ENCODE measurements around the gene TXNRD2. TPM values are rescaled to one million over a fixed set of nuclear protein-coding genes. Genes with fewer than 3 reads are reported as not detected.

The TXNRD2 gene
- total RNA-seq, 1 experiment from 2014 or later: 33.7 TPM

DNA sequence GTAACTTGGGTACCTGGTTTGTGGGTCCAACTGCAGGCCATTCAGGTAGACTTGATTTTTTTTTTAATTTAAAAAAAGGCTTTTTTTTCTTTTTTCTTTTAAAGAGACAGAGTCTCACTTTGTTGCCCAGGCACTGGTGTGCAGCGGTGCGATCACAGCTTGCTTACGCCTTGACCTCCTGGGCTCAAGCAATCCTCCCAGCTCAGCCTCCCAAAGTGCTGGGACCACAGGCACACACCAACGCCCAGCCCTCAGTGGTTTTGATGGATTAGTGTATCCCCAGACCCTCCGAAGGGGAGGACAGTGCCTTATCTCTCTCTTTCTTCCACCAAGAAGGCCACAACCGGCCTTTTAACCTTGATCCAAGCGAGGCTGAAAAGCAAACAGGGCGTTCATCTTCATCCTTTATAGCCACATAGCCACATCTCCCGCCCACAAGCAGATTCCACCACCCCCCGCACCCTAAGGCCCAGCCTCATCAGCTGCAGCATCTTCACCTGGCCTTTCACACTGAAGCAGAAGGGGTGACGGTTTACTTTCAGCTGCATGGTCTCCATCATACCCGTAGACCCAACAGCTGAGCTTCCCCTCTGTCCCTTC lies 17.6 kb downstream of the TXNRD2 start:
- Mint-ChIP-seq H3K27ac (ENCODE audit: unreplicated experiment) (no peak overlapping the region), H3K9me3 (ENCODE audit: low read depth, unreplicated experiment) (no peaks in the 10 kb centered on the region), H3K4me1 (ENCODE audit: low read depth, unreplicated experiment) (no peaks in the 10 kb centered on the region), H3K36me3 (ENCODE audit: insufficient read depth, unreplicated experiment) (no peaks in the 10 kb centered on the region), H3K4me3 (ENCODE audit: low read depth, unreplicated experiment) (no peak overlapping the region), H3K27me3 (ENCODE audit: unreplicated experiment) (no peaks in the 10 kb centered on the region)
- DNase-seq: no peak
- intact Hi-C loops (cut with micrococcal nuclease; ENCODE audit: unreplicated experiment): no loop called here
- no TSS peak for BruUV-seq (replicated peaks)
- no peak for TF ChIP-seq CTCF (IDR thresholded peaks at IDR 0.05; ENCODE audit: unreplicated experiment)
- CTCF ChIA-PET: interaction anchor here (0.7 kb wide), 1 partner anchor 153 kb away, joined by 3 read pairs; no protein-coding TSS in a partner anchor

DNA sequence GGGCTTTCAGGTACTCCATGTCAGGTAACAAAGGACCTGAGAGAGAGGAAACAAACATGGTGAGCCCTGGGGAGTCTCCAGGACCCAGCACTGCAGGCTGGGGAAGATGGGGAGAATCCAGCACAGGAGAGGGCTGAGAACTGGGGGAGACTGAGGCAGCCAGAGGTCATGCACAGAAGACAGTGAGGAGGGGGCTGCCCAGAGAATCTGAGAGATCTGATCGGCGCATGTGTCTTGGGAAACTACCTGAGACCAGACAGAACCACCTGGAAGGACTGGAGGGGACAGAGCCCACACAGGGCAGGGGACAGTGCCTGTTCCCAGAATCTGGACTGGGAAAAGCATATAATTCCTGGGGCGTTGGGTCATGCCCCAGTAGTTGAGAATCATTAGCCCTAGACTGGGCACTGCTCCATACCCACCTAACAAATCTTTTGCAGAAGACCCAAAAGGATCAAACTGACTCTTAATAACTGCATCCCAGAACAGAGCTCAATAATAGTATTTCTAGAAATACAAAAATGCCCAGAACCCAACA lies 20.0 kb downstream of the TXNRD2 start:
- Mint-ChIP-seq H3K4me3 (ENCODE audit: low read depth, unreplicated experiment) (no peak overlapping the region), H3K9me3 (ENCODE audit: low read depth, unreplicated experiment) (no peaks in the 10 kb centered on the region), H3K27me3 (ENCODE audit: unreplicated experiment) (no peaks in the 10 kb centered on the region), H3K27ac (ENCODE audit: unreplicated experiment) (no peak overlapping the region), H3K4me1 (ENCODE audit: low read depth, unreplicated experiment) (no peaks in the 10 kb centered on the region), H3K36me3 (ENCODE audit: insufficient read depth, unreplicated experiment) (peaks cover 5% of the 10 kb centered on the region)
- intact Hi-C loops (cut with micrococcal nuclease; ENCODE audit: unreplicated experiment): no loop called here
- DNase-seq: no peak
- BruUV-seq (replicated peaks): no TSS peak
- CTCF ChIA-PET: no interaction called here
- no peak for TF ChIP-seq CTCF (IDR thresholded peaks at IDR 0.05; ENCODE audit: unreplicated experiment)

GRCh38 chr22:19919701-19920363 lies 21.8 kb downstream of the TXNRD2 start:
- Mint-ChIP-seq H3K4me1 (ENCODE audit: low read depth, unreplicated experiment) (no peaks in the 10 kb centered on the region), H3K4me3 (ENCODE audit: low read depth, unreplicated experiment) (no peak overlapping the region), H3K9me3 (ENCODE audit: low read depth, unreplicated experiment) (no peaks in the 10 kb centered on the region), H3K27me3 (ENCODE audit: unreplicated experiment) (no peaks in the 10 kb centered on the region), H3K36me3 (ENCODE audit: insufficient read depth, unreplicated experiment) (peaks cover 10% of the 10 kb centered on the region), H3K27ac (ENCODE audit: unreplicated experiment) (no peak overlapping the region)
- TF ChIP-seq CTCF (IDR thresholded peaks at IDR 0.05; ENCODE audit: unreplicated experiment): no peak
- no TSS peak for BruUV-seq (replicated peaks)
- CTCF ChIA-PET: interaction anchor here (1.5 kb wide), 1 partner anchor 189 kb away, joined by 3 read pairs; no protein-coding TSS in a partner anchor
- intact Hi-C loops (cut with micrococcal nuclease; ENCODE audit: unreplicated experiment): no loop called here
- no peak for DNase-seq

GRCh38 chr22:19918332-19919106 lies 23.1 kb downstream of the TXNRD2 start:
- Mint-ChIP-seq H3K27ac (ENCODE audit: unreplicated experiment) (no peak overlapping the region), H3K27me3 (ENCODE audit: unreplicated experiment) (no peaks in the 10 kb centered on the region), H3K9me3 (ENCODE audit: low read depth, unreplicated experiment) (no peaks in the 10 kb centered on the region), H3K4me3 (ENCODE audit: low read depth, unreplicated experiment) (no peak overlapping the region), H3K36me3 (ENCODE audit: insufficient read depth, unreplicated experiment) (peaks cover 11% of the 10 kb centered on the region), H3K4me1 (ENCODE audit: low read depth, unreplicated experiment) (no peaks in the 10 kb centered on the region)
- no TSS peak for BruUV-seq (replicated peaks)
- intact Hi-C loops (cut with micrococcal nuclease; ENCODE audit: unreplicated experiment): no loop called here
- CTCF ChIA-PET: interaction anchor here (1.5 kb wide), 1 partner anchor 188 kb away, joined by 3 read pairs; no protein-coding TSS in a partner anchor
- no peak for TF ChIP-seq CTCF (IDR thresholded peaks at IDR 0.05; ENCODE audit: unreplicated experiment)
- DNase-seq: no peak
